ENCODE measurements around the gene SKP1.

GRCh38 chr5:134183481-134183880 lies 6.7 kb upstream of the SKP1 start:
- TF ChIP-seq CTCF (conservative IDR thresholded peaks at IDR 0.05; ENCODE audit: low read length), result no peak
- TF ChIP-seq EZH2phosphoT487 (IDR thresholded peaks at IDR 0.05; ENCODE audit: borderline replicate concordance), result no peak

Data from Loucy (cell line).